HL-60/S4 (cell line): ENCODE measurements around the gene DNAH9.

ENCODE experiments used
- in situ Hi-C: fragments of 300-500 bp; cut with MboI; formaldehyde crosslinking; loops from 2 replicates; pipeline ENCODE4 v1.14.3; 2022; ENCODE audit warnings: low sequenced_read_pairs

Gene DNAH9

DNA sequence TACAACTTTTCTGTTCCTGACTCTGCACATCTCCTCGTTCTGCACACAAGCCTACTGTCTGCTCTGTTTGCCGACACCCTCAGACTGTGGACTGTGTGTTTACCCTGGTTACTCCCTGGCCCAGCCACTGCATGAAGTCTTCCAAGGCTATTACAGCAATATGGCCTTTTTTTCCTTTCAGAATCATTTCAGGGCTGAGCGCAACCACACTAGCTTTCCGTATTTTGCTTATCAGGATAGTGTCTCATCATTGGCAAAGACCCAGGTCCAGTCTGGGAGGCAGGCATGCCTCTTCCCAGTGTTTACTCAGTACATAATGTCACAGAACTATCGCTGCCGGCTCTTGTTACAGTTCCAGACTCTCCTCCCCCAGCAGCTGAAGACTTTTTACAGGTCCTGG is 10.1 kb downstream of the DNAH9 start:
- in situ Hi-C loops, result no loop called here

DNA sequence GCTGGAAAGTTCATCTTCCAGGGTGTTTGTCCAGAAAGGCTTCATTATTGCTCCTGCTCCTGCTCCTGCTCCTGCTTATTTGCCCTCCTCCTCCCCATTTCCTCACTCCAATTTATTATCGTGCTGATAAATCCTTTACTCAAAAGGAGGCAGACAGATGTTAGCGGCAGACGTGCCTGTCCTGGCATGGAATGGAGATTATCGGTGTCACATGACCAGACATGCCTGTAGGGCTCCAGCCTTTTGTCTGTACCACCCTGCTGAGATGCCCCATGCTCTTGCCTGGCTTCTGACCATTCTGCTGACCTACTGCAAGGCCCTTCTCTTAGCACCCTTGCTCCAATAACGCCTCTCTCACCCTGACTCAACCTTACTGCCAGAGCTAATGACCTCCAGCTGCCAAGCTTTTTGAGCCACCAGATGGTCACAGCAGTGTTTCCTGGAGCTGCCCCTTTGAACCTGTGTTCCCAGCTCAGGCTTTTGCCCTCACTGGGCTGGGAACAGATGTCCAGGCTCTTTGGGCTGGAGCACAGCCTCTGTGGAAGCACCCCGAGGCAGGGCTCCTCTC is 12.8 kb downstream of the DNAH9 start:
- in situ Hi-C loops, result no loop called here

DNA sequence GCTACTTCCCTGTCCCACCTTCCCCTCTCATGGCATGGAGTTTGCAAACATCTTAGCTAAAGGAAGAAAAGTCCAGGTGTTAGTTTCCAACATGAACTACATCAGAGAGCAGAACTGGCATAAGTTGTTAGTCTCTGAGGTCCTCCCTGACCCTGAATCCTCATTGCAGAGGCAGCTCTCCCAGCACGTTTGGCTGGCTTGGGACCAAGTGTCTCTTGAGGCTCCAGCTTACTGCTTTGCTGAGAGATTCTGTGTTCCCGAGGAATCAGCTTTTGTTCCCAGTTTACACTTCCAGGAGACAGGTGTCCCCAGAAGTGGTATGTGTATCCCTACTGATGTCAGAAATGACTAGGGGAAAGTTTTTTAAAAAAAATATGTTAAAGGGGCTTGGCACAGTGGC is 14.7 kb downstream of the DNAH9 start:
- in situ Hi-C loops, result no loop called here

DNA sequence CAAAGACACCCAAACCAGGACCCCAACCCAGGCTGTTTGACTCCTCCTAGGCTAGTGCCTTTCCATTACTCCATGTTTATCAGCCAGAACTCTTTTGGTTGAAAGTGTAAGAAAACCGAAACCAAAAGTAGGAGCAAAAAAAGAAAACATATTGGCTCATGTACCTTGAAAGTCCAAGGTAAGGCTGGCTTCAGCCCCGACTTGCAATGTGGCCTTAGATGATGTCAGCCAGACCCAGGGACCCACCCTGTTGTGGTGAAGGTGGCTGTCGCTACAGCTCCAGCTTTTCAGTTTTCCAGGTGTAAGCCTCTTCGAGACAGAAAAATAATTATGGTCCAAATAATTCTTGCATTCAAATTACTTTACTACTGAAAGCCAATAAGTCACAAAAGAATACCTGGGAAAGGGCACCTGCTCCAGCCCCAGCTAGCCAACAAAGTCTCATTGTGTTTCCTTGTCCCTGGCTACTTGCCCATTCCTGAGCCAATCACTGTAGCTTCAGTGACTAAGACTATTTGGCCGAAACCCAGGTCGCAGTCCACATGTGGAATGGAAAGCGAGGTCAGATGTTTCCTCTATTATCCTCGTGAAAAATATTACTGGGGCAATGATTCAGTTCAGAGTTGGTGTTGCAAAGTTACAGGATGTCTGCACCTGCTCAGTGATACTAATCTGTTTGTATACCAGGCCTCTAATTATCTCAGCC is 20.7 kb downstream of the DNAH9 start:
- in situ Hi-C loops, result no loop called here

DNA sequence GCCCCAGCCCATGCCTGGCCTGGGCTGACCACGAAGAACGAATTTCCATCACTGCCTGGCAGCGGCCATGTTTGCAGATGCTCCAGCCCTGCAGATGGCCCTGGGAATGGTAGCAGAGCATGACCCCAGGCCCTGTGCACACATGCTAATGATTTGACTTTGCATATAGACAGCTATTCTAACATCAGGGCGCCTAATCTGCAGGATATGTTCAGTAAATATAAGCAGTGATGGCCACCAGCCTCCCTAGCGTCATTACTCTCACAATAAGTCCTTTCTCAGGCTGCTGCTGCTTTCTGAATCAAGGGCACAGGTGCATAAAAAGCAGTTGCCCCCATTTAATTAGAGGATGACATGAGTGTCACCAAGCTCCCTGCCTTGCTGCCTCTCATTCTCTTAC is 24.2 kb downstream of the DNAH9 start:
- in situ Hi-C loops, result no loop called here

DNA sequence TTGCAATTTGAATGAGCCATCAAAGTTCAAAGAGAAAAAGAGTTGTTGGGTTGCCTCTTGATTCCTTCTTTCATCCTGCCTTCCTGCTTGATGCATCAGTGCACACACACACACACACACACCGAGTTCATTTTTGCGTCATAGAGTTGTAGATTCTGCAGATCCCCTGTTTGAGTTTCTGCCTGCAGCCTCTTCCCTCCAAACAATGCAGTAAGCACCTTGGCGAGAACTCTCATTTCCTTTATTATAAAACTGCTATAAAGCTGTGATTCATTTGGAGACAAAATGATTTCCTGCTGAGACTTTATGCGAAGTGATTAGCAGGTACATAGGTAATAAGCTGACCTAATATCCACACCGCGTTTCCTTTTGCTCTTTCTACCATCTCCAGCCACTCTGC is 26.7 kb downstream of the DNAH9 start:
- in situ Hi-C loops, result no loop called here

DNA sequence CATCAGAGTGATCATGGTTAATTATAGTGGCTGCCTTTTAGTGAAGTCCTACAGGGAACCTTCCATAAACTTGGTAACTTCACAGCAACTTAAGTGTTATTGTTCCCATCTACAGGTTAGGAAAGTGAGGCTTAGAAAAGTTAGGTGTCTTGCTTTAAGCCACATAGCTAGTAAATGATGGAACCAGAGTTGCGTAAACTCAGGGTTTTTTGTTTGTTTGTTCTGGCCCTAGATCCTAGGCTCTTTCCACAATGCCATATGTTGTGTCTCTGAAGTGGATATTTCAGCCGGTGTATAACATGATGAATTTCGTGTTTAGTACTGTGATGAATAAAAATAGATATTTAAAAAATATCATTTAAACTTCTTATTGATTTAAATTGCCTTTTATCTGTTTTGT is 27.6 kb downstream of the DNAH9 start:
- in situ Hi-C loops, result no loop called here

DNA sequence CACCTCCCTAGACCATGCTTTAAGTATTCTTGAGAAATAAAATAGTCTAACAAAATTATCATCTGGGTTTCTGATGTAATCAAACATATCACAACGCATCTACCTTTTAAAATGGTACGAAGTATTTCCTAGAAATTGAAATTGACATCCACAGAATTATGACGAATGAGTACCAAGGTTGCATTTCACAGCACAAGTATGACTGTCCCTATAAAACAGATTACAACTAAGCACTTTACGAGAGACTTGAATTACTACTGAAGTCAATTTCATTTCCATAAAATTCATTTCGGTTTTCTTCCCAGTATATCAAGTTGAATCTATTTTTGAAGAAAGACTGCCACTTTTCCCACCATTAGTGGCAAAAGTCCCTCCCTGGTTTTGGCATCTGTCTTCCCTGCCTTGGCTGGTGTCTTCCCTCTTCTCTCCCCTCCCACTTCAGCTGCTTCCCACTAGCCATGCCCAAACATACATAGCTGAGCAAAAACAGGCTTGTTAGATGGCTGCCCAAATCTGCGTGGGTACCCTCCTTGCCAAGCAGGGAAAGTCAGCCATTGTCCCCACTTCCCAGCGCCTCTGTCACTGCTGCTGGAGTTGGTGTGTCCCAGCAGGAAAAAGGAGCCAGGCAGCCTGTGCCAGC is 29.2 kb downstream of the DNAH9 start:
- in situ Hi-C loops, result no loop called here

DNA sequence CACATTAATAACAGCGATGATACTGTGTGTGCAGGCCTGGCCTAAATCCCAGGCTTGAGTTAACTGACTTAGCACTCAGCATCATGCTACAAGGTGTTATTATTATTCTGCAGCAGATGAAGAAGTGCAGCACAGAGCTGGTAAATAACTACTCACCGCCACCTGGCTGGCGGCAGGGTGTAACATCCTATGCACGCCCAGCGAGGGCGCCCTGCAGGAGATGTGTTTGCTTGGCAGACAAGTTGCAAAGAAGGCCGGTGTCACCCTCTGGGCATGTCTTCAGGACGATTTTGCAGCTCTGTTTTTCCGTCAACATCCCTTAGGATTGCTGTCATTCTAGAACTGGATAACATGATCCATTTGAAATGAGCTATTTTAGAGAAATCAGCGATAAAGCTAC is 30.1 kb downstream of the DNAH9 start:
- in situ Hi-C loops, result no loop called here

DNA sequence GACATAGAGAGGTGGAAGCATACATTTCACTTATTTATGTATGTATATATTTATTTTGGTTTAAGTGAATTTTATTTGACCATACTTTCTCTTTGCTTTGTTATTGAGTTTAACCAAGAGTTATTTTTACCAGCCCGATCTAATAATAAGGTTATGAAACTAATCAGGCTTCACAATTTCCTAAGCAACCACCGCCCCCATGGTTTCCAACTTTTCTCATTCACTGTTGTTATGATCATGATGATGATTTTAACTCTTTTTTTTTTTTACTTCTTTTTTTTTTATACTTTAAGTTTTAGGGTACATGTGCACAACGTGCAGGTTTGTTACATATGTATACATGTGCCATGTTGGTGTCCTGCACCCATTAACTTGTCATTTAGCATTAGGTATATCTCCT is 30.6 kb downstream of the DNAH9 start:
- in situ Hi-C loops, result no loop called here

DNA sequence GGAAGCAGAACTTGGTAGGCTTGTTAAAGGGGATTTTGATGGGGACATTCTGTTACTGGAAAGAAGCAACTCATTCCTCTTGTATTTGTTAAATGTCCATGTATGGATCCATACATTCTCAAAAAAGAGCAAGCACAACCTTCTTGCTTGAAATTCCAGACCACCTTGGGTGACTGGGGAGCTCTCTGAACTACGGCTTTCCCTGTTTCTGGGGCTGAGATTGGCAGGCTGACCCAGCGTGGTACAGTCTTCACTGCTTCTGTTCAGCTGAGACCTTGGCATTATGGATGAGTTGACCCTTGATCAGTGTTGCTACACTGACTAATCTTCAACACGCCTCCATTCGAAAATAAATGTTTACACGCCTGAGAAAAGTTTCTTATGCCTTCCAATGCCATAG is 38.5 kb downstream of the DNAH9 start:
- in situ Hi-C loops, result no loop called here

DNA sequence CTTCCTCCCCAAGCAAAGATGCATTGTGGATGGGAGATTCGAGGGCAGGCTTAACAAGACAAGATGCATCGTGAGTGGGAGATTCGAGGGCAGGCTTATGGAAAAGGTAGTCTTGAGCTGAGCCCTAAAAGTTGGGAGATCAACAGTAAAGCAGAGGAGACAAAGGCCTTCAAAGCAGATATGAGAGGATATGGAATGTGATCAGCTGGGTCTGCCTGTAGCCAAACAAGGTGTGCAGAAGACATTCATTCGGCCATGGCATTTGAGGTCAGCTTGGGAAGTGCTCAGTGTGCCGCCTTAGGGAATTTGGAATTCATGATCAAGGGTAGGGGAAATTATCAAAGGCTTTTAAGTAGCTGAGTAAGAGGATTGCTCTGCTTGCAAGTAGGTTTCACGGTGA is 39.5 kb downstream of the DNAH9 start:
- in situ Hi-C loops, result no loop called here

DNA sequence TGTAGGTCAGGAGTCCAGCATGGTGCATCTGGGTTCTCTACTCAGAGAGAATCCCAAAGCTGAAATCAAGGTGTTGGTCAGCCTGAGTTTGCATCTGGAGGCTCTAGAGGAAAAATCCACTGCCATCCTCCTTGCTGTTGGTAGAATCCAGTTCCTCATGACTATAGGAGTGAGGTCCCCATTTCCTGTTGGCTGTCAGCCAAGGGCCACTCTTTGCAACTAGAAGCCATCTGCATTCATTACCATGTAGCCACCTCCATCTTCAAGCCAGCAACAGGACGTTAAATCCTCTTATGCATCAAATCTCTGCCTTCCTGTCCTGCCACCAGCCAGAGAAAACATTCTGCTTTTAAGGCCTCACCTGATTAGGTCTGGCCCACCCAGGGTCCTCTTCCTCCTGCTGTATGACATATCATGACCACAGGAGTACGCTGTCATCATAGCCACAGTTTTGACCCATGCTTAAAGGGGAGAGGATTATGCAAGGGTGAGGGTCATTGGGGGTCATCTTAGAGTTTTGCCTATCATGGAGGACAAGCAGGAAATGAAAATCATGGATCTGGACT is 40.5 kb downstream of the DNAH9 start:
- in situ Hi-C loops, result no loop called here

DNA sequence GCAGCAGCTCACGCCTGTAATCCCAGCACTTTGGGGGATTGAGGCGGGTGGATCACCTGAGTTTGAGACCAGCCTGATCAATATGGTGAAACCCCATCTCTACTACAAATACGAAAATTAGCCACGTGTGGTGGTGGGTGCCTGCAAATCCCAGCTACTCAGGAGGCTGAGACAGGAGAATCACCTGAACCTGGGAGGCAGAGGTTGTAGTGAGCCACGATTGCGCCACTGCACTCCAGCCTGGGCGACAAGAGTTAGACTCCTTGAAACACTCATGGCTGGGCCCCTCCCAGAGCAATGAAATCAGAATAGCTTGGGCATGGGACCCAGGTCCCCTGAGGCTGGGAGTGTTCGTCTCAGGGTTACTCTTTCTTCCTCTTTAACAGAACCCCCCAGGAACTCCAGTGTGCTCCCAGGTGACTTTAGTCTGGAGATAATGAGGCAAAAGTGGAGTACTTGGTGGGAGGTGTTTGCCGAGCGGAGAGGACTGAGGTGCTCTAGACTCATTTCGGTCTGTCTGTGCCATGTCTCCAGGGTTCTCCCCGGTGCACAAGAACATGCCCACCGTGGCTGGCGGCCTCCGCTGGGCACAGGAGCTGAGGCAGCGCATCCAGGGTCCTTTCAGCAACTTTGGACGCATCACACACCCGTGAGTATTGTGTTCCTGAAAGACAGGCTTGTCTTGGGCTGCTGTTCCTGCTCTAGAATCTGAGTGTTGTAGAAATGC is 41.6 kb downstream of the DNAH9 start:
- in situ Hi-C loops, result no loop called here

DNA sequence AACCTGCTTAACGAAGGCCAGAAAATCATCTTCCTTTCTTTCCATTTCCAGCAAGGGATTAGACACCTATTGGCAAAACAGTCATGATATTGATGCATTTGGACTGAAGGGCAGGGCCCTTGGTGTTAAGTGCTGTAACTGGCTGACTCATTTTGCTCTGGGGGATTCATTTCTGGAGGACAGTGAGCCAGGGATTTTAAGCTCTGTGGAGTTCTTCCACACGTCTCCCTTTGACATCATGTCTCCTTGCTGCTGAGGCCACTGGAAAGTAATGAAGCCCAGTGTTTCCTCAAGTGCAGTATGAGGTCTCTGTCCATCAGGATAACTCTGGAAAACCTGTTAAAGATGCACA is 42.2 kb downstream of the DNAH9 start:
- in situ Hi-C loops, result no loop called here

DNA sequence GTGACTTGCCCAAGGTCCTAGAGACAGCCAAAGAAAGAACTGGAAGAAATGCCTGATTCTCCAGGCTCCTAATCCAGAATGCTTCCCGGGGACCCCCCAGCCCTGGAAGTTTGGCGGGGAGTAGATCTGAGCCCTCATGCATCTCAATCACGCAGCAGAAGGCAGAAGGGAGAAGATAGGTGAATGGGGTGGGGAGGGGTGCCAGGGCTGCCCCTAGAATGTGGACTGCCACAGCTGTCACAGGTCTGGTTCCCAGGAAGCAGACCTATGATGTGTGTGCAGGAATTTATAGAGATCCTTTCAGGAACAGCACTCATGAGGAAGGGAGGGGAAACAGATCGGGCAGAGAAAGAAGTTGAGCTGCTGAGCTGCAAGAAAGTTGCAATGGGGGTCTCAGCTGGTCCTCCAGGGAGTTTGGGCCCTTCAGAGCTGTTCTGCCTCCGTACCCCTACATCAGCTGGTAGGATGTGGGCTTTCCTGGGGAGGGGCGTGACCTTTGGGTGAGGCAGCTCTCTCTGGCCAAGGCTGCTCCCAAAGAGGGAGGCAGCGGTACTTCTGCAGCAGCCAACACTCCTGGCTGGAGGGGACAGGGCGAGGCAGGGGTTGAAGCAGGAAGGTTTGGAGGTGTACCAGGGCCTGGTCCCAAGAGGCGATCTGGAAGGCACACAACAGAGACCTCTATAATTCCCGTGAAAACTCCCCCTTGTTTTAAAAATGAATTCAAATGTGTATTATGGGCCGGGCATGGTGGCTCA is 43.4 kb downstream of the DNAH9 start:
- in situ Hi-C loops, result no loop called here

DNA sequence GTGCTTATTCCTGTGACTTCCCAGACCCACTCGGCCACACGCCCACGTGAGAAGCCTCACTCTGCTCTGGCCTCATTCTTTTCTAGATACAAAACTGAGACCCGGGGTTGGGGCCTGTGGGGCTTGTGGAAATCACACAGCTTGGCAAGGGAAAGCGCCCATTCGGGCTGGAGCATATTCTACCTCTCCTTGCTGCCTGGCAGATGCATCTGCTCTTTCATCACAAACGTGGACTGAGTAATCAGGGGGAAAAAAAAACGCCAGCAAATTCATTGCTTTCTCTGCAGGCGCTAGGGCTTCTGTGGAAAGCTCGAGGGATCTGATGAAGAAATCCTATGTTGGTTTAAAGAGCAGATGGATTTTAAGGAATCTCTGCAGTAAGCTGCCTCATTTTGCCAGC is 44.4 kb downstream of the DNAH9 start:
- in situ Hi-C loops, result no loop called here

DNA sequence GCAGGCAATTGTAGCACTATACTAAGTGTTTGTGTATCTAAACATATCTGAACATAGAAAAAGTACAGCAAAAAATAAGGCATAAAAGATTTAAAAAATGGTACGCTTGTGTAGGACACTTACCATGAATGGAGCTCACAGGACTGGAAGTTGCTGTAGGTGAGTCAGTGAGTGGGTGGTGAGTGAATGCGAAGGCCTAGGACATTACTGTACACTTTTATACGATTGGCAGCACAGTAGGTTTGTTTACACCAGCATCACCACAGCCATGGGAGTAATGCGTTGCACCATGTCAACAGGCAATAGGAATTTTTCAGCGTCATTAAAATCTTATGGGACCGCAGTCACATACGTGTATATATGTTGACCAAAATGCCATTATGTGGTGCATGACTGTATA is 45.6 kb downstream of the DNAH9 start:
- in situ Hi-C loops, result no loop called here

DNA sequence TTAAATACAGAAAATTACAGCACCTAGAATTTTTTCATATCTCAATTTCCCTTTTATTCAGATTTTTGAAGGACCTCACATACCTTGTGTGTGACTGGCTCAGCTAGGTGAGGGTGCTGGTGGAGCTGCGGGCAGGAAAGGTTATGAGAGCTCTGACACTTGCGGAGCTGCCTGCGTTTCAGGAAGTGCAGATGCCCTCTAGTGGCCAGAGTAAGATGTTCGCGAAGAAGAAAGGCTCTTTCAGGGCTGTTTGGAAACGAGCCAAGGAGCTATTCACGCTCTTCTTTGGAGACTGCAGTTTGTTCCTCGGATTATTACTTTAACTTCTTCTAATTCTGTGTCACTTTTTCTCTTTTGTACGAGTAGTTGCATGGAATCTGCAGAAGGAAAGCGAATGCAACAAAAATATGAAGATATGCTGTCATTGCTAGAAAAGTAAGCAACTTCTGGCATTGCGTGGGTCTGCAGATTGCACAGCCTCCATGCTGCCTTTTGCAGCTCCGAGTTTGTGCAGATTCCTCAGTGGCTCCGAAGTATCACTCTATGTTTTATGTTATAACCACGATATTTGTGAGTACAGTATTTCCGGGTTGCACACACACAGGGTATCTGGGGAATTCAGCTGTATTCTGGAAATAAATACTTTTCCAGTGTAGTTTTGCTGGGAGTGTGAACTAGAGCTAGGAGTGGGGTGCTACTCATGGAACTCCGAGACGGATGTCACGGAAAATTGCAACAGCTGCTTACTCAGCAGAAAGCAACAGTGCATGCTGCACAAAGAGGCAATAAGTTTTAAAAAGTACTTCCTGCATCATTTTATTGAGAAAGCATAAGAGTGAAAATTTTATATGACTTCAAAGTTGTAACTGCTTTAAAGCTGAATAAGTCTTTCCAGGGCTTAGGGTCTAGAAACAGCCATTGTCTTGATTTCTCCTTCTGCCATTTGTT is 46.3 kb downstream of the DNAH9 start:
- in situ Hi-C loops, result no loop called here

DNA sequence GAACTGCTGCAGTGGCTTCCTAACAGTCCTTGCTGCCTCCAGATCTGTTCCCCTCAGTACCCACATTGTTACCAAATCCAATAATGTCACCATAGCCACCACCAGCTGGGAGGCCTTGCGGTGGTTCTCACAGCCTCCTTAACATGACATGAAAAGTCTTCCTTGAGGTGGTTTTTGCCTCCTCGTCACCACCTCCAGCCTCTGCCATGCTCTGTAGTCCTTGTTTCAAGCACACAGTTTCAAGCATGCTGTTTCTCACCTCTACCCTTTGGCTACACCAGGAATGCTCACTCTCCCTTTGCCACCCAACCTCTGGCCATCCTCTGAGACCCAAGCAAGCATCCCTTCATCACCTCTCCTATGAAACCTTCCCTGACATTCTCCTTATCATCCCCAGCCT is 47.2 kb downstream of the DNAH9 start:
- in situ Hi-C loops, result no loop called here
